GM18517 (cell line): ENCODE measurements around the gene A2ML1.
"Not testable (repeated sequence)": the region's sequence is repeated elsewhere in the genome, so short reads cannot be mapped to it uniquely, and the experiment has no call there.

ENCODE experiments used
- ATAC-seq: cut with Tn5 transposase; IDR thresholded peaks from one replicate; pipeline ENCODE4 v1.9.1; 2021; ENCODE audit warnings: mild to moderate bottlenecking, moderate library complexity; ENCODE audit not compliant: unreplicated experiment

A2ML1 gene

GRCh38 chr12:8816448-8817050 lies 5.9 kb upstream of the A2ML1 start:
- ATAC-seq = no peak

- no peak for ATAC-seq
These were observed 4.6 kb upstream of the A2ML1 start for GRCh38 chr12:8817856-8818255.

- ATAC-seq = no peak
These were observed 3.9 kb upstream of the A2ML1 start for GRCh38 chr12:8818526-8818925.

GRCh38 chr12:8819666-8819980 lies 2.8 kb upstream of the A2ML1 start:
- no peak for ATAC-seq

GRCh38 chr12:8820676-8821407 lies 1.6 kb upstream of the A2ML1 start:
- ATAC-seq = not testable (repeated sequence)

- ATAC-seq = no peak
These were observed 830 bp upstream of the A2ML1 start for GRCh38 chr12:8821591-8821990.

- no peak for ATAC-seq
These were observed 1.3 kb downstream of the A2ML1 start for GRCh38 chr12:8823565-8824300.

- no peak for ATAC-seq
These were observed 5.3 kb downstream of the A2ML1 start for GRCh38 chr12:8827551-8828256.

GRCh38 chr12:8828257-8829124 lies 6.1 kb downstream of the A2ML1 start:
- ATAC-seq = no peak

GRCh38 chr12:8829125-8829518 lies 6.7 kb downstream of the A2ML1 start:
- ATAC-seq = no peak

GRCh38 chr12:8829621-8830020 lies 7.2 kb downstream of the A2ML1 start:
- no peak for ATAC-seq

GRCh38 chr12:8831116-8831515 lies 8.7 kb downstream of the A2ML1 start:
- ATAC-seq = no peak

GRCh38 chr12:8832500-8832899 lies 10.1 kb downstream of the A2ML1 start:
- no peak for ATAC-seq

GRCh38 chr12:8834230-8834629 lies 11.8 kb downstream of the A2ML1 start:
- ATAC-seq = no peak

- no peak for ATAC-seq
These were observed 14.9 kb downstream of the A2ML1 start for GRCh38 chr12:8837291-8837690.

- ATAC-seq = no peak
These were observed 17.9 kb downstream of the A2ML1 start for GRCh38 chr12:8840321-8840720.

- no peak for ATAC-seq
These were observed 18.7 kb downstream of the A2ML1 start for GRCh38 chr12:8840938-8841633.

- no peak for ATAC-seq
These were observed 19.4 kb downstream of the A2ML1 start for GRCh38 chr12:8841778-8842177.

GRCh38 chr12:8844665-8845064 lies 22.2 kb downstream of the A2ML1 start:
- ATAC-seq = no peak

GRCh38 chr12:8846305-8846704 lies 23.9 kb downstream of the A2ML1 start:
- ATAC-seq = no peak
